GM06990 (cell line): ENCODE measurements around the gene EIF2B2.

Source experiments
- DNase-seq: peaks from one replicate; pipeline ENCODE4 v3.0.0-alpha.2; 2011; ENCODE audit not compliant: insufficient read length; ENCODE audit errors: extremely low read depth
- H3K27me3 ChIP-seq: replicated peaks from 2 replicates; pipeline ENCODE4 v1.6.0; 2011; ENCODE audit warnings: low read length; ENCODE audit not compliant: control insufficient read depth, insufficient read depth
- H3K36me3 ChIP-seq: 2 replicates; pipeline ENCODE4 v1.5.1; 2011; ENCODE audit warnings: low read length; ENCODE audit not compliant: control insufficient read depth, insufficient read depth
- H3K4me3 ChIP-seq: replicated peaks from 2 replicates; pipeline ENCODE4 v1.5.1; 2011; ENCODE audit warnings: low read depth, mild to moderate bottlenecking, control low read depth, low read length
- CTCF ChIP-seq: IDR thresholded peaks from 2 replicates; pipeline ENCODE4 v1.5.1; 2011; ENCODE audit warnings: low read length, control low read depth, mild to moderate bottlenecking, inconsistent platforms; ENCODE audit not compliant: insufficient read depth, poor library complexity, severe bottlenecking

The EIF2B2 gene

GRCh38 chr14:74981833-74982232 is 20.9 kb upstream of the EIF2B2 start:
- TF ChIP-seq CTCF, result no peak
- DNase-seq, result no peak
- no peaks in the 10 kb centered on the region for H3K36me3 ChIP-seq
- no peak overlapping the region for H3K4me3 ChIP-seq
- H3K27me3 ChIP-seq, result no peaks in the 10 kb centered on the region

GRCh38 chr14:74982661-74983060 is 20.1 kb upstream of the EIF2B2 start:
- no peak for TF ChIP-seq CTCF
- Histone ChIP-seq H3K27me3 (no peaks in the 10 kb centered on the region), H3K36me3 (no peaks in the 10 kb centered on the region)

GRCh38 chr14:74983343-74983742 is 19.4 kb upstream of the EIF2B2 start:
- H3K4me3 ChIP-seq, result no peak overlapping the region
- H3K27me3 ChIP-seq, result no peaks in the 10 kb centered on the region
- no peak for DNase-seq
- no peaks in the 10 kb centered on the region for H3K36me3 ChIP-seq
- TF ChIP-seq CTCF, result no peak

More at GRCh38 chr14:74982661-74983060, 20.1 kb upstream of the EIF2B2 start:
- no peak for DNase-seq
- H3K4me3 ChIP-seq, result no peak overlapping the region

GRCh38 chr14:74984236-74985027 is 18.3 kb upstream of the EIF2B2 start:
- TF ChIP-seq CTCF, result no peak
- Histone ChIP-seq H3K36me3 (no peaks in the 10 kb centered on the region), H3K27me3 (no peaks in the 10 kb centered on the region), H3K4me3 (no peak overlapping the region)
- no peak for DNase-seq

- Histone ChIP-seq H3K27me3 (no peaks in the 10 kb centered on the region), H3K4me3 (no peak overlapping the region), H3K36me3 (no peaks in the 10 kb centered on the region)
- no peak for TF ChIP-seq CTCF
- DNase-seq, result no peak
These were observed 17.8 kb upstream of the EIF2B2 start for GRCh38 chr14:74985028-74985310.

GRCh38 chr14:74985806-74986205 is 16.9 kb upstream of the EIF2B2 start:
- no peak for DNase-seq
- TF ChIP-seq CTCF, result no peak
- Histone ChIP-seq H3K27me3 (no peaks in the 10 kb centered on the region), H3K36me3 (no peaks in the 10 kb centered on the region), H3K4me3 (no peak overlapping the region)
